HG03139 (cell line): ENCODE measurements around the gene SLC7A1.

Experiments
- ATAC-seq: cut with Tn5 transposase; IDR thresholded peaks from one replicate; pipeline ENCODE4 v1.9.1; 2021; ENCODE audit not compliant: unreplicated experiment

The SLC7A1 gene

DNA sequence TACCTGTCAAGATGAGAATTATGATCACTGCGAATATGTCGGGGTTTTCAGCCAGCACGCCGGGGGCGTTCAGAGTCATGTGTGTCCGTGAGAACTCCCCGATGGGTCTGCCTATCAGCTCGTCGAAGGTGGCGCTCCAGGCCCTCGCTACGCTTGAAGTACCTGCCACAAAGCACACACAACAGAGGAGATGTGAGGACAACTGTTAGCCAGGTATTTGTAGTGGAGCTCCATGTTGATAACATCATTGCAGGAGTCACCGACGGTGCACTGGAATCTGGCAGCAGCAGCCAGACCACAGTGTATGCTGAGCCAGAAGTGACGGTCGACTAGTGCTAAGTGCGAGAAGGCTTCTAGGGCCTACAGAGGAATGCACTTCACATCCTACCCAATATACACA lies 62.7 kb downstream of the SLC7A1 start:
- ATAC-seq: no peak

DNA sequence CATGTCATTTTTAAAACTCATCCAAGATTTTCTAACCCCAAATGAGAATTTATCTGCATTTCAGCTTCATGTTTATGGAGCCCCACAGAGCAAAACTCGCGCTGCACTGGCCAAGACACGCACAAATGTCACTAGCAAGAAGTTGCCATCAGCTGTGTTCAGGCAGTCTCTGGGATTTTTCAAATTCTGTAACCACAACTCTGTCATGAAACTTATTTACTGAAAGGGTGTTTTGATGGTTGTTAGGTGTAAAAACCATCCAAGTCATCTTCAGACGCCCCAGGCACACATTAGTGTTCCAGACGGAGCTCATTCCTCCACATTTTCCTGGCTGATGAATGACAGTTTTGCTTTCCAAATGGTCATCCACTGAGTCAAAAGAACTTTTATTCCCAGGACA lies 63.4 kb downstream of the SLC7A1 start:
- no peak for ATAC-seq

DNA sequence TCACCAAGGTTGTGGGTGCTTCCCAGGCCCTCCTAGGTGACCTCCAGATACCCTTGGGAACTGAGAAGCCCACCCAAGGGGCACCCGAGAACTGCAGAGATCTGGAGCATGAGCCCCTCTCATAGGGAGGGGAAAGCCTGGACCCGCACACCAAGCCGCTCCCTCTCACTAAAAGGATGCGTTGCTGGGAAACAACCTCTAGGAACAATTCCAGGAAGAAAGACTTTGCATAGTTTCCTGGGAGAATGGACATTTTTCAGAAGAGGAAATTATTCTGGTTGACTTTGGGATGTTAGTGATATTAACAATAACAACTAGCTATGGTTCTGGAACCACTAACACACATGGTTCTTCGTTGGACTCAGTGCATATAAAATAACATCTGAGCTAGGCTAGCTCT lies 64.6 kb downstream of the SLC7A1 start:
- no peak for ATAC-seq

DNA sequence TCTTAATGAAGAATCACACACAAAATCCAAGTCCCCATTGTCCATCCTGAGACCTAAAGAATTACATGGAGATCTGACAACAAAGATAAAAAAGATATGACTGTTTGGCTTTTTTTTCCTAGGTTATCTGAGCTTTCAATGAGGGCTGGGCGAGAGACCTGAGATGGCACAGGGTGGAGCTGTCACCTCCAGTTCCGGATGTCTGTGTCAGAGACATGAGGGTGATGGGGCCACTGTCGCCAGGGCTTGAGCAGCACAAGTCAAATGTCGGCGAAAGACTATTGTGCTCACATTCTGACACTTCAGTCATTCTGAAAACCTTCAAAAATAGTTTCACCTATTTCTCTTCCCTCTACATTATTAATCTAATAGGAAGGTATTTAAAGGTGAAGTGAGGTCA lies 65.7 kb downstream of the SLC7A1 start:
- no peak for ATAC-seq

DNA sequence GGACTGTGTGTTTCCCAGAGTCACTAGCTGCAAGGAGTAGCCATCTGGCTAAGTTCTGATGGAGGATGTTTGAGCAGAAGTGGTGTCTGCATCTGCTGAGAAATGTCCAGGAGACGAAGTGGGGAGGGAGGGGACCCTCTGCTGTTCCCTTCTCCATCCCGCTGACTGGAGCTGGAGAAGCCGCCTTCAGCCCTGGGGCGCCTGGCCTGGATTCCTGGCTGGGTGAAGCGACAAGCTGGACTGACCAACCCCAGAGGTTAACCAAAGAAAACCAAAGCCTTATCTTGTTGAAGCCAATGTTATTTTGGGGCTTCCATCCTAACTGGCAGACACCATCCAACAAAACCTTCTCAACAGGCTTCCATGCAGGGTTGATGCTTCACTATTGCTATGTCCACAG lies 67.6 kb downstream of the SLC7A1 start:
- ATAC-seq: no peak

DNA sequence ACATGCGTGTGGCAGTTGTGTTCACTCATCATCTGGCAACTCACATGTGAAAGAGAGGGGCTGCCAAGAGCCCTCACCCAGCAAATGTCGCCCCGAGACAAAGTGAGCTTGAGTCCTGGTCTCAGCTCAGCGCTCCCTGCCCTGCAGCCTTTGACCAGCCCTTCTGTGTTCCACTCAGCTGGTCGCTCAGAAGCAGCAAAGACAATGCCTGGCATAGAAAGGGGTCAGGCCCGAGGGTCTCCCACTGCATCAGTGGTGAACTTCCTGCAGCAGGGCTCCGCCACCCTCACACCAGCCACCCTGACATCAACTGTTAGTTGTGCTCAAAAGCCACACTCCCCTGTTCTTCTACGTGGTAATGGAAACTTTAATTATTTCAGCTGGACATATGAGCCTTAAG lies 68.0 kb downstream of the SLC7A1 start:
- no peak for ATAC-seq

DNA sequence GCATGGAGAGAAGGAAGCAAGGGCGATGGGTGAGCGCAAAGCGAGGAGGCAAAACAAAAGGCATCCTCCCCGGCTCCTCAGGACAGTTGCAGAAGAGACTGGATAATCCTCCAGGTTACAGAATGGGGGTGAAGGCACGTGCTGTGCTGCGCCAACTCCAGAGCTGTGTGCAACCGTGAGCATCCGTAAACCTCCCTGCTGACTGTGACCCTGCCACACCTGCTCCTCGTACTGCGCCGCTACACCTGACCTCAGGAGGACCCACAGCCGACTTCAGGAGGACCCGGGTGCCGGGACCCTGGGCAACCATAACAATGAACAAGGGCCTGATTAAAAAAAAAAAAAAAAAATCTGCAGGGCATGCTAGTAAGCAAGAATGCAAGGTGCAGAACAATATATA lies 68.7 kb downstream of the SLC7A1 start:
- ATAC-seq: no peak

DNA sequence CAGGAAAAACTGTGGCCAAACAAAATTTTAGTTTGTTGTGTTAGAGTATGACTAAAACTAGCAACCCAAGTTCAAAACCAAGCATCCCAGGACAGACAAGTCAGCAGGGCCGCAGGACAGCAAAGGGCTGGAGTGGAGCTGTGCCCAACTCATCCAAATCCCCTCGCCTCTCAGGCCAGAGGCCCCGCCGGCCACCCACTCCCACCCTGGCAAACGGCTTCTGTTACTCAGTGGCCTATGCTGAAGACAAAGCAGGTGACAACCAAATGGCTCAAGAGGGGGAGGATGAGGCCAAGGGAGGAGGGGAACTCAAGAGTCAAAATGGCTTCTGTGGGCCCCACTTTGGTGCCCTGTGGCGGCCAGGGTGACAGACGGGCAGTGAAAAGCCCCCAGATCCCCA lies 69.7 kb downstream of the SLC7A1 start:
- ATAC-seq: no peak

DNA sequence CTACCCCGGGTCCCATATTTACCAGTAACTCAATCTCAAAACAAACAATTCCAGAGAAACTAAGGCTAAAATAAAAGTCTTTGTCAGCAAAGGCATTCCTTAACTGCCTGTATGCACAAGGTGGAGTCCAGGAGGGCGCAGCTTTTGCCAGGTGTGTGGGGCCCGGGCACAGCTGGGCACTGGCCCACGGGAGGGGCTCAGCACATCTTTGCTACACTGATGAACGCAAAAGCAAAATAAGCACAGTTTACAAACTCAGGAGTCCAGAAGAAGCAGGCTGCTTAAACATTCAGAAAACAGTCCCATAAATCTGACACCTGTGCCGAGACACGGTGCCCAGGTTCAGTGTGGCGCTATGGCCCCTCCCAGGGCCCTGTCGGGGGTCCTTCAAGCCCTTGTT lies 70.8 kb downstream of the SLC7A1 start:
- ATAC-seq: no peak

DNA sequence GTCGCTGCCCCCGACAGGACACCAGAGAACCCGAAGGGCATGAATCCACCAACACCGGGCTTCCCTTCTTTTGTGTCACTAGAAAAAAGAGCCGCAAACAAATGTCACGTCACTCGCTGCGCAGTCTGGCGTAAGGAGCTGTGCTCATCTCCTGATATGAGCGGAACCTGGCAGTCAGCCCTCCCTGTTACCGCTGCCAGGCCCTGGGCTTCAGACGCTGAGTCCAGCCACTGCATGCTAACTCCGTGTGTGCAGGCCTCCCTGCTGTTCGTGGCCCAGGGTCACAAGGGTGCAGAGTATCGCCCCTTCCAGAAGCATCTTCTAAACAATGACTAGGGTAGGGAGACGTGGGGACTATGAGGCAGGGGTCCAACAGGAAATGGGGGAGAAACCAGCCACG lies 71.3 kb downstream of the SLC7A1 start:
- ATAC-seq: no peak

DNA sequence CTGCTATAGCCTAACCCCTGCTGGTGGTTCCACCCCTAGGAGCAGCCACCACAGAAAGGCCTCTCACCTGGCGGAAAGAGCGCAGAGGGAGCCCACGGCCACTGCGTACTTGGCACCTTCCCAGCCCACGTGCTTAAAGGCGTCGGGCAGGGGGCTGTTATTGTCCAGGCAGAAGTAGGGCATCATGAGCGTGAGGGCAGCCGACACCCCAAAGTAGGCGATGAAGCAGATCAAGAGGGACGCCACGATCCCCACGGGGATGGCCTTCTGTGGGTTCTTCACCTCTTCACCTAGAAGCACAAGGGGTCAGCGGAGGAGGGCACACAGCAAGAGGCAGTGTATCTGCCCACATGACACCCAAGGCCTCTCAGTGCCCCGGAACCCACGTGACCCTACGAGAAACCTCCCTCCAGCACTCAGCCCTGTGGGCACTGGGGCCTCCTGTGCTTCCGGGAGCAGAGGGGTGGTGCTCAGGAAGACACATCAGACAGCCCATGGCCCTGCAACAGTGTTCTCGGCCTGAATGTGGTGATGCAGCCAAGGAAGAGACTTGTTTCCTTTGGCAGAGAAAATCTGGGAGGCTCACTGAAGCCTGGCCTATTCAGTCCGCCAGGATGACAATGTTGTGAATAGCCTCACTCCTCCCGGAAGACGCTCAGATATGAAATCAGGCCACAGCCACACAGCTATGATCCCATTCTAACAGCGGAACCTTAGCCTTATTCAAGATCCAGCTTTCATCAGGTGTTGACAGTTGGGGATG lies 72.1 kb downstream of the SLC7A1 start:
- ATAC-seq: no peak

DNA sequence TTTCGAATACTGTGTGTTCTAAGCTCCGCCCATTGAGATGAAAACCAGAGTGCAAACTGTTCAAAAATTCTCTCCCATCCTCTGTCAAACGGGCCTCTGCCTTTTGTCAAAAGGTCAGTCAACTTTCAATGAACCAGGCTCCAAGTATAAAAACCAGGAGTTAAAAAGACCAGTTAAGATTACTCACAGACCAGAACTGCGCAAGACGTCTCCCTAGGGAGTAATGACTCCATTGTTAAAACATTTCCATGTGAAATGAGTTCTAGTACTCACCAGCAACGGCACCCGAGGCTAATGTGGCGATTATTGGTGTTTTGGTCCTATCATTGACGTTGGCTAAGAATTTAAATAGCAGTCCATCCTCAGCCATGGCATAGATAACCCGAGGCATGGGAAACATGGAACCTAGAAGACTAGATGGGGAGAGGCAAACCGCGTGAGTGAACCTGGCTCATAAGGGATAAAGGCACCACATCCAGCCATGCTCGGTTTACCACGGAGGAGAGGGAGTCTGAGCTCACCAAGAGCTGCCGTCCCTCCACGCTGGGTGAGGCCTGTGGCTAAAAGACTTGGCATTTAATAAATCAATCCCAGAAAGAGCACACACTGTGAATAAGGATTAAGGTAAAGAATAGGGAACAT lies 73.3 kb downstream of the SLC7A1 start:
- no peak for ATAC-seq

DNA sequence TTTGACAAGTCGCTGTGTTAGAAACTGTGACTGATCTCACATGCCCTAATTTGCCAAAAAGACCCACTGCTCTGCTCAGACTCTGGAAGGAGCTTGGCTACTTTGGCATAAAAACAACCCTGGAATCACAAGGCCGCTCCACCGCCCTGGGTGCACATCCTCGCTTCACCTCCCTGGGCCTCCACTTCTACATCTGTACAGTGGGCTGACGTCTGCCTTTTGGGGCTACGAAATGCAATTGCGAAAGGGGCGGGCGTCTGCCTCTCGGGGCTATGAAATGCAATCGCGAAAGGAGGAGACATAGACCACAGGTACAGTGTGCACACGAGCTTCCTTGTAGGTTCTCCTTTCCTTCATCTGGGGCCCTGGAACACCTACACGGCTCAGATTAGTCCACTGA lies 74.2 kb downstream of the SLC7A1 start:
- ATAC-seq: no peak

DNA sequence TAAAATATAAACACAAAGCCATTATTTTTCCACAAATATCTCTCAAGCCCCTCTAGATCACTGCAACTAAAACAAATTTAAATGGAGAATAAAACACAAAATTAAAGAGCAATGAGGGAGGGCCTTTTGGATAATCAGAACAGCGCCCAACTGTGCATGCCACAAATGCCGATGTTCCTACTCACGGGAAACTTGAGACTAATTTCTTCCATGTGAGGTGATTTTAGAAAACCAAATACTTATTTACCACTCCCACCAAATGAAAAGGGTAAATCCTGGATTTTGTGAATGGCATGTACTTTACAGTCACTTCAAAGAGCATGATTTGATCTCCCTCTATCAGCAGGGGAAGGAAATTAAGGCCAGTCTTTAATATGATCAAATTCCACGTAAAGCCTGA lies 74.8 kb downstream of the SLC7A1 start:
- no peak for ATAC-seq

DNA sequence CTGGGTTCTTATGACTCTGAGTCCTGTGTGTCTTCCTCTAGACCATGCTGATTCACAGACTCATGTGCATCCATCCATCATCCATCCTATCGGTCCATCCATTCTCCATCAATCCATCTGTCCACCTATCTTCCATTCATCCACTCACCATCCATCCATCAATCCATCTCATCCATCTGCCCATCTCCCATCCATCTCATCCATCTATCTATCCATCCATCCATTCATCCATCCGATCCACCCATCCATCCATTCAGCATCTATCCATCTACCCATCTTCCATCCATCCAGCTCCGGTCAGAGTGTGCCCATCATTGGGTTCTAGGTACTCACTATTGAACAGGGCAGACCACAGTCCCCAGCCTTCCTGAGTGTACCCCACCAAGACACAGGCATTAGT lies 75.6 kb downstream of the SLC7A1 start:
- ATAC-seq: no peak

DNA sequence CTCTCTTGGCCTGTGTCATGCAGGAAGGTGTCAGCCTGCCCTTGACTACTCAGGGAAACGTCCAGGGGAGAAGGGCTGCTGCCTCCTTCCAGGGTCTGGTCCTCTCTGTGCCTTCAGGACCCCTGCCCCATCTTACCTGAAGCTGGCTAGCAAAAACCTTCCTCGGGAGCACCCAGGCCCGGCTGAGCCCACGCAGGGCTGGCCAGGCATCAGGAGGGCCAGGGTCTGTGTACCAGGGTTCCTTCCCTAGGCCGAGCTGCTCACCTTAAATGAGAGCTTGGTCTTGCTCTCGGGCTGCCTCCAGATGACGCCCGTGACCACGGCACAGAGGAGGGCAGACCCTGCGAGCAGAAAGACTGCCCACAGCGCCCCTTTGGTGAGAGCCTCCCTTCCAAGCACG lies 78.6 kb downstream of the SLC7A1 start:
- ATAC-seq: no peak

DNA sequence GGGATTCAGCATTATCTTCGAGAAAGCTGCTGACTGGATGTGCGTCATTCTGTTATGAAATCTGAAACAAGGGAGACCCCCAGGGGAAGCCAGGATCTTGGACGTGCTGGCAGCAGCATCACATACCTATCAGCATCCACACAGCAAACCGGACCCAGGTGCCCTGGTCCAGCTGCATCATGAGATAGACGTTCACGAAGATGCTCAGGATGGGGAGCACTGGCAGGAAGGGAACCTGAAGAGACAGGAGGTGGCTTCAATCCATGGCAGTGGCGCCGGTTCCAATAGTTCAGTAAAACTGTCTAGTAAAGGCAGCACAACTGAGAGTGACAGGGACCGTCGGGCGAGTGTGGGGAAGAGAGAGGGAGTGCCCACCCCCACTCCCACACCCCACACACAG lies 79.5 kb downstream of the SLC7A1 start:
- ATAC-seq: no peak

DNA sequence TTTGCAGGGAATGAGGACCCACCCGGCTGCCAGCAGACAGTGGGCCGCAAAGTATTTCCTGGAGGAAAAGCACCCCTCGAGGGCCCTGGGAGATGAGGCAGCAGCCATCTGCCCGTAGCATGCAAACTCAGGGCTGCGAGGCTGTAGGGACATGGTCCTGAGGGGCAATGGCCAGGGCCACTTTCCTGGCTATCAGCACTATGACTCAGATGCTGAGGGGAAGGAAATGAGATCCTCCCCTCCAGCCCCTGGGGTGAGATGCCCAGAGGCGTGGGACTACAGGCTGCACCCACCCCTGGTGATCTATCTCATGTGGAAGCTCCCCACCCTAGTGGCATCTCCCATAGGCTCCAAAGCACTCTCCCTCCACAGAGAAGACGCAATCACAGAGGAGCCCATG lies 80.1 kb downstream of the SLC7A1 start:
- ATAC-seq: no peak

DNA sequence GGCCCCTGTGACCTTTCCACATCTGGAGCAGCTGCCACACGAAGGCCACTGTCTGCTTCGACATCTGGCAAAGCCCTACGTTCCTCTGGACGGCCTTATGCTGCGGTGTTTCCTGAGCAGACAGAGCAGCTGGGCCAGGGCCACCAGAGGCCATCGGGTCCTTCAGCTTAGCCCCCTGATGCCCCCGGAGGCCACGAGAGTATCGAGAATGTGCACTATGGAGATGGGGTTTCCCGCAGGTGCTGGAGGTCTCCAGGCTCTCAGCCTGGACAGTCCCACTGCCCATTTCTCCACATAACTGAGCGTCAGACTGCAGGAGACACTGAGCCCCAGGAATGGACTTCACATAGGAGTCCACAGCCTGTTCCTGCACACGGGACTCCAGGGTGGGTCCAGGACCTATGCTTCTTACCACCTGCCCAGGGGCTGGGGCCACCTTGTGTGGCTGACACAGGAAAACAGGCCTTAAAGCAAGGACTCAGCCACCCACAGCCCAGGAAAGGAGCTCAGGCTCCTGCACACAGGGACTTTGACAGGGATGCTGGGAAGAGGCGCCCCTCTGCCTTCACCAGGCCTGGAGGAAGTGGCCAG lies 80.7 kb downstream of the SLC7A1 start:
- ATAC-seq: no peak

DNA sequence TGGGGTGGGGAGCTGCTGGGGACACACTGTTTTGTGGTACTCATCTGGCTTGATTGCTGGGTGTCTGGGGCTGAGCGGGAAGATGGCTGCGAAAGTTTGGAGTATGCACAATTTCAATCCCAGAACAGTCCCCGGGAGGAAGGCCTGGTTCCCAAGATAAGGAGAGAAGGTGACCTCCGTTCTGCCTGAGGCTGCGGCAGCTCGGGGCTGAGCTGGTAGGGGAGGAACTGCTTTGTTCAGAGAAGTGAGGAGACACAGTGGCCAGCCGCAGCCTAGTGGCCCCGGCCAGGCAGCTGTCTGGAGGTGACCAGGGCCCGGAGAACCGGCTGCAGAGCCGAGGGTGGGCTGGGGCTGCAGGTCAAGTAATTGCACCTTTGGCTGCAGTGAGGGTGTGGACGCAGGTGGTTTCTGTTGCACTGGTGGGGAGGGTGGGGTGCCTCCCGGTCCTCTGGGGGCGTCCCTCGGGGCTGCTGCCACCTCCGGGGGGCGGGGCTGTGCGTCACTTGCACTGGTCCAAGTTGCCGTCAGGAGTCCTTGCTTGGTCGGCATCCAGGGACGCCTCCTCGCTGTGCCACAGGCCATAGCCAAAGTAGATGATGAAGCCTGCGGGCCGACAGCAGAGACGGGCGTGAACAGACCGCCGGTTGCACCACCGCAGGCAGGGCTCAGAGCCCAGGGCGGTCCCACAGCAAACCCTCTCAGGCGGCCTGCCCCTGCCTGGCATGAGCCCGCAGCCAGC lies 81.3 kb downstream of the SLC7A1 start:
- no peak for ATAC-seq

DNA sequence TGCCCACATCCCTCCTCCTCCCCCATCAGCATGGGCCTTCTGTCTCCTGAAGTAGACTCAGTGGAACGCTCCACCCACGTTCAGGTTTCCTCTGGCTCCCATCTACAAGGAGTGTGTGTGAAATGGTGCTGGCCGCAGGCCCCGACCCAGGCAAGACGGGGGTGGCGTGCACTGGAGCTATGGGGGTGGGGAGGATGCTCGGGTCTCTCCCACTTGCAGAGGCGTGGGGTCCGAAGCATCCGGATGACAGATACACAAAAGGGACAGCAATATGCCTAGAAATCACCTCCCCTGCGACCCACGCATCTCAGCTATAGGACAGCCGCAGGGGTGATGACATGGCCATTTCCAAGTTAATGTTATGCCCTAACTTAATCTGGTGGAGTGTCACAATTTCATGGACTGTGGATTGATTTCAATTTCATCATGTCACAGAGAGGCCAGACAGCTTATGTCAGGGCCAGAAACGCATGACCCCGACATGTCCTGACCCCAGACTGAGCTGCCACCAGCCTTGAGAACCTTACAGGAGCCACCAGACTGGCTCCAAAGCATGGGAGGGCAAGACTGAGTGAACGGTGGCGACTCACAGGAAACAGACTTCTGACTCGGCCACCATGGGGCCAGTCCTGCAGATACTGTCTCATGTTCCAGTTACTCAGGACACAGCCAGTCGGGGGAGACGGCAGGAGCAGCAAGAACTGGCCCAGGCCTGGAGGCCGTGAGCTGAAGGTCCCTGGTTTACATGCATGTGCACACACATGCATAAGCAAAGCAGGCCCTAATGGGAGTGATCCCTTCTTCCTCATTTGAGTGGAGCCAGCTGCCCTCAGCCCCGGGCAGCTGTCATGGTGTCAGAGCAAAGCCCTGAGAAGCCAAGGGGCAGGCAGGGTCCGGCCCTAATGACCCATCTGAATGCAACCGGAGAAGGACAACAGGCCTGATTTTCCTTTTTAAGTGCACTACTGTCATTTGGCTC lies 82.2 kb downstream of the SLC7A1 start:
- no peak for ATAC-seq
